GM23338 (cell line): ENCODE data around the gene MAD2L1BP. TPM values are rescaled to one million over a fixed set of nuclear protein-coding genes. Genes with fewer than 3 reads are reported as not detected.

Source experiments
- CREB1 ChIP-seq: fragments of 250-450 bp; sonication (Bioruptor Pico); IDR thresholded peaks from 2 replicates; pipeline ENCODE4 v1.5.0; 2020; ENCODE audit warnings: low read depth, mild to moderate bottlenecking, moderate library complexity
- NANOG ChIP-seq: IDR thresholded peaks from 2 replicates; pipeline ENCODE4 v1.6.1; 2016; ENCODE audit warnings: antibody characterized with exemption, borderline replicate concordance
- POLR2AphosphoS5 ChIP-seq: IDR thresholded peaks from 2 replicates; pipeline ENCODE4 v1.6.1; 2016; ENCODE audit warnings: antibody characterized with exemption, low read depth
- REST ChIP-seq: IDR thresholded peaks from one replicate; pipeline ENCODE4 v1.6.1; 2018; ENCODE audit warnings: antibody characterized with exemption; ENCODE audit not compliant: unreplicated experiment
- ZNF114 ChIP-seq: fragments of 250-450 bp; sonication (Bioruptor Pico); IDR thresholded peaks from 2 replicates; pipeline ENCODE4 v1.5.0; 2020; ENCODE audit warnings: mild to moderate bottlenecking, moderate library complexity
- ZNF331 ChIP-seq: fragments of 250-450 bp; sonication (Bioruptor Pico); IDR thresholded peaks from 2 replicates; pipeline ENCODE4 v1.5.0; 2020; ENCODE audit warnings: low read depth, mild to moderate bottlenecking, moderate library complexity
- polyA plus RNA-seq: library from polyadenylated mRNA; unstranded; fragments of >200 nt; fragmentation: Nextera tagmentation; extraction: Ambion mirVana; gene quantifications from 2 replicates; pipeline ENCODE4 v1.2.1, GENCODE V29; 2016
- total RNA-seq: library from RNA; depleted of rRNA; stranded (reverse); fragments of >200 nt; shearing (Covaris generic); gene quantifications from 2 replicates; pipeline ENCODE4 v1.2.3, GENCODE V29; 2014
- TF ChIP-seq, protein P1 (sequence below): fragments of 250-450 bp; sonication (Bioruptor Pico); IDR thresholded peaks from 2 replicates; pipeline ENCODE4 v1.5.0; 2020; ENCODE audit warnings: mild to moderate bottlenecking, moderate library complexity

The MAD2L1BP gene
- total and polyA plus RNA-seq, 2 experiments from 2014 or later: 26.6 to 51.7 TPM

DNA sequence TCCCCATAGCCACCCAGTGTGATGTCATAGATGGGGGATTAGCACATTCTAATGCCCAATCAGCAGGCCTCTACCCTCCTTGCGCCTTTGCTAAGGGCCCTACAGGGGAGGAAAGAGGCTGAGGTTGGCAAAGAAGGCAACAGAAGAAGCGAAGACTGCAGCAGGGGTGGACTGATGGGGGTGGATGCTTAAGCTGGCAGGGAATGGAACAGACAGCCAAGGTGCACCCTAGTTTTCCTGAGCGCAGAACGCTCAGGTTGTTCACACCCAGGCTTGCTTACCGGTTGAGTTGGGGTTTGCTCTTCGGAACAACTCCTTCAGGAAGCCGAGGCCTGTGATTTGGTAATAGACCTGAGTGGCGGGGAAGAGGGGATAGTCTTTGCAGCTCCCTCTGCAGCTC, 39.3 kb downstream of the MAD2L1BP start (continued):
- TF ChIP-seq REST: no peak
- TF ChIP-seq, protein P1, sequence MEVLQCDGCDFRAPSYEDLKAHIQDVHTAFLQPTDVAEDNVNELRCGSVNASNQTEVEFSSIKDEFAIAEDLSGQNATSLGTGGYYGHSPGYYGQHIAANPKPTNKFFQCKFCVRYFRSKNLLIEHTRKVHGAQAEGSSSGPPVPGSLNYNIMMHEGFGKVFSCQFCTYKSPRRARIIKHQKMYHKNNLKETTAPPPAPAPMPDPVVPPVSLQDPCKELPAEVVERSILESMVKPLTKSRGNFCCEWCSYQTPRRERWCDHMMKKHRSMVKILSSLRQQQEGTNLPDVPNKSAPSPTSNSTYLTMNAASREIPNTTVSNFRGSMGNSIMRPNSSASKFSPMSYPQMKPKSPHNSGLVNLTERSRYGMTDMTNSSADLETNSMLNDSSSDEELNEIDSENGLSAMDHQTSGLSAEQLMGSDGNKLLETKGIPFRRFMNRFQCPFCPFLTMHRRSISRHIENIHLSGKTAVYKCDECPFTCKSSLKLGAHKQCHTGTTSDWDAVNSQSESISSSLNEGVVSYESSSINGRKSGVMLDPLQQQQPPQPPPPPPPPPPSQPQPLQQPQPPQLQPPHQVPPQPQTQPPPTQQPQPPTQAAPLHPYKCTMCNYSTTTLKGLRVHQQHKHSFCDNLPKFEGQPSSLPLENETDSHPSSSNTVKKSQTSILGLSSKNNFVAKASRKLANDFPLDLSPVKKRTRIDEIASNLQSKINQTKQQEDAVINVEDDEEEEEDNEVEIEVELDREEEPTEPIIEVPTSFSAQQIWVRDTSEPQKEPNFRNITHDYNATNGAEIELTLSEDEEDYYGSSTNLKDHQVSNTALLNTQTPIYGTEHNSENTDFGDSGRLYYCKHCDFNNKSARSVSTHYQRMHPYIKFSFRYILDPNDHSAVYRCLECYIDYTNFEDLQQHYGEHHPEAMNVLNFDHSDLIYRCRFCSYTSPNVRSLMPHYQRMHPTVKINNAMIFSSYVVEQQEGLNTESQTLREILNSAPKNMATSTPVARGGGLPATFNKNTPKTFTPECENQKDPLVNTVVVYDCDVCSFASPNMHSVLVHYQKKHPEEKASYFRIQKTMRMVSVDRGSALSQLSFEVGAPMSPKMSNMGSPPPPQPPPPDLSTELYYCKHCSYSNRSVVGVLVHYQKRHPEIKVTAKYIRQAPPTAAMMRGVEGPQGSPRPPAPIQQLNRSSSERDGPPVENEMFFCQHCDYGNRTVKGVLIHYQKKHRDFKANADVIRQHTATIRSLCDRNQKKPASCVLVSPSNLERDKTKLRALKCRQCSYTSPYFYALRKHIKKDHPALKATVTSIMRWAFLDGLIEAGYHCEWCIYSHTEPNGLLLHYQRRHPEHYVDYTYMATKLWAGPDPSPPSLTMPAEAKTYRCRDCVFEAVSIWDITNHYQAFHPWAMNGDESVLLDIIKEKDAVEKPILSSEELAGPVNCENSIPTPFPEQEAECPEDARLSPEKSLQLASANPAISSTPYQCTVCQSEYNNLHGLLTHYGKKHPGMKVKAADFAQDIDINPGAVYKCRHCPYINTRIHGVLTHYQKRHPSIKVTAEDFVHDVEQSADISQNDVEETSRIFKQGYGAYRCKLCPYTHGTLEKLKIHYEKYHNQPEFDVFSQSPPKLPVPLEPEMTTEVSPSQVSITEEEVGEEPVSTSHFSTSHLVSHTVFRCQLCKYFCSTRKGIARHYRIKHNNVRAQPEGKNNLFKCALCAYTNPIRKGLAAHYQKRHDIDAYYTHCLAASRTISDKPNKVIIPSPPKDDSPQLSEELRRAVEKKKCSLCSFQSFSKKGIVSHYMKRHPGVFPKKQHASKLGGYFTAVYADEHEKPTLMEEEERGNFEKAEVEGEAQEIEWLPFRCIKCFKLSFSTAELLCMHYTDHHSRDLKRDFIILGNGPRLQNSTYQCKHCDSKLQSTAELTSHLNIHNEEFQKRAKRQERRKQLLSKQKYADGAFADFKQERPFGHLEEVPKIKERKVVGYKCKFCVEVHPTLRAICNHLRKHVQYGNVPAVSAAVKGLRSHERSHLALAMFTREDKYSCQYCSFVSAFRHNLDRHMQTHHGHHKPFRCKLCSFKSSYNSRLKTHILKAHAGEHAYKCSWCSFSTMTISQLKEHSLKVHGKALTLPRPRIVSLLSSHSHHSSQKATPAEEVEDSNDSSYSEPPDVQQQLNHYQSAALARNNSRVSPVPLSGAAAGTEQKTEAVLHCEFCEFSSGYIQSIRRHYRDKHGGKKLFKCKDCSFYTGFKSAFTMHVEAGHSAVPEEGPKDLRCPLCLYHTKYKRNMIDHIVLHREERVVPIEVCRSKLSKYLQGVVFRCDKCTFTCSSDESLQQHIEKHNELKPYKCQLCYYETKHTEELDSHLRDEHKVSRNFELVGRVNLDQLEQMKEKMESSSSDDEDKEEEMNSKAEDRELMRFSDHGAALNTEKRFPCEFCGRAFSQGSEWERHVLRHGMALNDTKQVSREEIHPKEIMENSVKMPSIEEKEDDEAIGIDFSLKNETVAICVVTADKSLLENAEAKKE: no peak
- no peak for TF ChIP-seq POLR2AphosphoS5
- no peak for TF ChIP-seq NANOG
- no peak for TF ChIP-seq ZNF114 (CRISPR knock-in tag)
- TF ChIP-seq CREB1 (CRISPR knock-in tag): no peak
- TF ChIP-seq ZNF331: no peak
